Cerebellar nuclear complex (tissue), 1 donor: ENCODE results near the gene MAST1.
"Not testable (repeated sequence)": the region's sequence is repeated elsewhere in the genome, so short reads cannot be mapped to it uniquely, and the experiment has no call there.

Source experiments
- DNase-seq, 2 experiments: peaks; one replicate each; lab custom pipeline; 2025; lab: John Stamatoyannopoulos, UW

Gene MAST1

GRCh38 chr19:12872255-12872654, 33.9 kb downstream of the MAST1 start:
- DNase-seq = no peak

GRCh38 chr19:12872941-12873890, 34.9 kb downstream of the MAST1 start:
- no peak for DNase-seq

- DNase-seq = no peak
Measured at GRCh38 chr19:12873891-12874745, 35.8 kb downstream of the MAST1 start.

GRCh38 chr19:12875086-12875485, 36.8 kb downstream of the MAST1 start:
- DNase-seq = no peak

GRCh38 chr19:12880551-12881171, 42.3 kb downstream of the MAST1 start:
- DNase-seq = peak in 1 of 2 experiments; percentile 28

GRCh38 chr19:12881172-12881808, 43.0 kb downstream of the MAST1 start, which contains the start of gene DNASE2:
Gene DNASE2 (minus strand): TSS chr19:12881449. CDS start chr19:12881375, 74 bp downstream.
- DNase-seq = peak; percentile 45 to 65

- DNase-seq = no peak
Measured at GRCh38 chr19:12882589-12882988, 44.3 kb downstream of the MAST1 start.

GRCh38 chr19:12884202-12884601, 45.9 kb downstream of the MAST1 start:
- no peak for DNase-seq

- DNase-seq = no peak
Measured at GRCh38 chr19:12884627-12884925, 46.3 kb downstream of the MAST1 start.

- DNase-seq = no peak
Measured at GRCh38 chr19:12884926-12885748, 46.8 kb downstream of the MAST1 start.

GRCh38 chr19:12885749-12886650, 47.7 kb downstream of the MAST1 start:
- DNase-seq = no peak

- DNase-seq = no peak
Measured at GRCh38 chr19:12886651-12886968, 48.3 kb downstream of the MAST1 start.

GRCh38 chr19:12886969-12887747, 48.8 kb downstream of the MAST1 start, which contains the start of gene KLF1:
Gene KLF1 (minus strand): TSS chr19:12887201. CDS start chr19:12887140, 61 bp downstream.
- DNase-seq = no peak

GRCh38 chr19:12888006-12888603, 49.8 kb downstream of the MAST1 start:
- no peak for DNase-seq

GRCh38 chr19:12890299-12890786, 52.0 kb downstream of the MAST1 start:
- DNase-seq = not testable (repeated sequence)

- peak; percentile 93 to 99 for DNase-seq
Measured at GRCh38 chr19:12890787-12891552, 52.7 kb downstream of the MAST1 start, which contains the start of gene GCDH. Gene GCDH (plus strand): TSS chr19:12891160. CDS start chr19:12891305, 145 bp downstream.

- DNase-seq = no peak
Measured at GRCh38 chr19:12891553-12892021, 53.3 kb downstream of the MAST1 start.
